Activated CD8-positive, alpha-beta T cell treated with anti-CD3 and anti-CD28 coated beads for 36 hours (primary cell): ENCODE data around the gene ACOT9. TPM values are rescaled to one million over a fixed set of nuclear protein-coding genes. Genes with fewer than 3 reads are reported as not detected.
A peak's percentile ranks its signal among the peaks of the same experiment; 100 is the strongest.

ENCODE experiments used
- ATAC-seq: fragments of 200-7000 bp; cut with Tn5 transposase; one replicate; pipeline ENCODE4 v1.10.0; 2021; ENCODE audit warnings: mild to moderate bottlenecking, moderate library complexity
- CTCF ChIA-PET: fragments of 350-600 bp; sonication (Branson Sonifier 250); formaldehyde crosslinking; loops from one replicate; lab custom pipeline; 2021; ENCODE audit warnings: antibody characterized with exemption; lab: Charles Lee
- POLR2A ChIA-PET: fragments of 350-600 bp; sonication (Branson Sonifier 250); formaldehyde crosslinking; loops from one replicate; lab custom pipeline; 2021; ENCODE audit warnings: antibody characterized with exemption; lab: Charles Lee
- DNase-seq: peaks from one replicate; pipeline ENCODE4 v3.0.0-alpha.2; 2020
- H3K27ac Mint-ChIP-seq: one replicate; pipeline ENCODE4 v1.8.0; 2021; ENCODE audit warnings: mild to moderate bottlenecking, mixed read lengths
- H3K27me3 Mint-ChIP-seq: one replicate; pipeline ENCODE4 v1.8.0; 2021; ENCODE audit warnings: mixed read lengths
- H3K36me3 Mint-ChIP-seq: one replicate; pipeline ENCODE4 v1.8.0; 2021; ENCODE audit warnings: low read depth, mixed read lengths
- H3K4me1 Mint-ChIP-seq: one replicate; pipeline ENCODE4 v1.8.0; 2021; ENCODE audit warnings: low read depth, mixed read lengths
- H3K4me3 Mint-ChIP-seq: one replicate; pipeline ENCODE4 v1.8.0; 2021; ENCODE audit warnings: mild to moderate bottlenecking, moderate library complexity, mixed read lengths
- H3K9me3 Mint-ChIP-seq: one replicate; pipeline ENCODE4 v1.8.0; 2021; ENCODE audit warnings: mixed read lengths
- CTCF ChIP-seq: fragments of 200-600 bp; IDR thresholded peaks from one replicate; pipeline ENCODE4 v1.8.0; 2022; ENCODE audit warnings: antibody characterized with exemption, mild to moderate bottlenecking
- intact Hi-C: fragments of 100-400 bp; cut with micrococcal nuclease; formaldehyde crosslinking; loops from one replicate; pipeline ENCODE4 v1.10.0; 2022
- total RNA-seq, 2 experiments: library from RNA; stranded (reverse); gene quantifications; one replicate each; pipeline ENCODE4 v1.2.3, GENCODE V29; 2021

The ACOT9 gene
- total RNA-seq, 2 experiments from 2014 or later = 28.1 to 28.3 TPM

- H3K27me3 Mint-ChIP-seq = no peaks in the 10 kb centered on the region
- H3K36me3 Mint-ChIP-seq = peaks cover 8% of the 10 kb centered on the region
- H3K4me3 Mint-ChIP-seq = peak overlapping the region; percentile 85
- ChIA-PET CTCF (no interaction called here), POLR2A (interaction anchor here (1.5 kb wide), 1 partner anchor 117 kb away, joined by 5 read pairs; the partner anchor contains the start of gene SAT1)
- intact Hi-C loops = no loop called here
- peak overlapping the region; percentile 96 for H3K27ac Mint-ChIP-seq
- DNase-seq (no peak), ATAC-seq (no peak)
- H3K4me1 Mint-ChIP-seq = peaks cover 37% of the 10 kb centered on the region
- H3K9me3 Mint-ChIP-seq = no peaks in the 10 kb centered on the region
- no peak for TF ChIP-seq CTCF
Observed at GRCh38 chrX:23666282-23666681, 76.8 kb downstream of the ACOT9 start.

- ChIA-PET POLR2A (interaction anchor here (0.9 kb wide), 1 partner anchor 8 kb away, joined by 3 read pairs; no protein-coding TSS in a partner anchor), CTCF (no interaction called here)
- intact Hi-C loops = no loop called here
- no peak overlapping the region for H3K4me3 Mint-ChIP-seq
- no peaks in the 10 kb centered on the region for H3K27me3 Mint-ChIP-seq
- no peak for ATAC-seq
- peaks cover 41% of the 10 kb centered on the region for H3K4me1 Mint-ChIP-seq
- TF ChIP-seq CTCF = no peak
- no peaks in the 10 kb centered on the region for H3K9me3 Mint-ChIP-seq
- no peak overlapping the region for H3K27ac Mint-ChIP-seq
- H3K36me3 Mint-ChIP-seq = peaks cover 6% of the 10 kb centered on the region
- DNase-seq = no peak
Observed at GRCh38 chrX:23664496-23664895, 78.6 kb downstream of the ACOT9 start.

DNA sequence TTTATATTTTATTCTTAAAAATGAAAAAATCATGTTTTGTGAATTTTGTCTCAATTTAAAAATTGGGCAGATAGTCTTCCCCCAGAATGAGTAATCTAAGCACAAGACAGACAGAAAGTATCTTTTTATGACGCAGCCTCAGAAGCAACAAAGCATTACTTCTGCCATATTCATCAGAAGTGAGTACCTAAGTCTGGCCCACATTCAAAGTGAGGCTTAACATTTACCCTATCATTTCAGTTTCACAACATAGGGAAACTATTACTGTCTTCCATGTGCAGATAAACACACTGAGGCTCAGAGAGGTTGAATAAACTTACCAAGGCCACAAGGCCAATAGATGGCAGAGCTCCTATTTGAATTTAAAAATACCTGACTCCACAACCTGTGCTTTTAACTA is 80.2 kb downstream of the ACOT9 start:
- Mint-ChIP-seq H3K36me3 (no peaks in the 10 kb centered on the region), H3K9me3 (no peaks in the 10 kb centered on the region), H3K4me1 (peaks cover 36% of the 10 kb centered on the region), H3K27ac (peak overlapping the region; percentile 90), H3K27me3 (no peaks in the 10 kb centered on the region), H3K4me3 (no peak overlapping the region)
- TF ChIP-seq CTCF = no peak
- peak; percentile 70 for ATAC-seq
- ChIA-PET CTCF (interaction anchor here (1.0 kb wide), 1 partner anchor 31 kb away, joined by 3 read pairs; no protein-coding TSS in a partner anchor), POLR2A (interaction anchor here (0.7 kb wide), 1 partner anchor 120 kb away, joined by 3 read pairs; the partner anchor contains the start of gene SAT1)
- intact Hi-C loops = no loop called here
- peak; percentile 17 for DNase-seq

DNA sequence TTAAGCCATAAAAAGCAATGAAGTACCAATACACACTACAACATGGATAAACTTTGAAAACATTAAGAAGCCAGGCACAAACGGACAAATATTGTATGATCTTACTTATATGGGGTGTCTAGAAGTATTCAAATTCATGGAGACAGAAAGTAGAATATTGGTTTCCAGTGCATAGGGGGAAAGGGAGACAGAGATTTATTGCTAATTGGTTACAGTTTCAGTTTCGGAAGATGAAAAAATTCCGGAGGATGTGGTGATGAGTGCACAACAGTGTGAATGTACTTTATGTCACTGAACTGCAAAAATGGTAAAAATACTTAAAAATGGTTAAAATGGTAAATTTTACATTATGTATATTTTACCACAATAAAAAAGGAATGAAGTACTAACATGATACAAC is 80.9 kb downstream of the ACOT9 start:
- H3K27ac Mint-ChIP-seq = peak overlapping the region; percentile 90
- H3K4me1 Mint-ChIP-seq = peaks cover 36% of the 10 kb centered on the region
- intact Hi-C loops = no loop called here
- ATAC-seq (peak; percentile 45), DNase-seq (no peak)
- CTCF ChIA-PET = no interaction called here
- no peak for TF ChIP-seq CTCF
- POLR2A ChIA-PET = no interaction called here
- H3K36me3 Mint-ChIP-seq = no peaks in the 10 kb centered on the region
- H3K9me3 Mint-ChIP-seq = no peaks in the 10 kb centered on the region
- no peaks in the 10 kb centered on the region for H3K27me3 Mint-ChIP-seq
- peak overlapping the region; percentile 8 for H3K4me3 Mint-ChIP-seq

DNA sequence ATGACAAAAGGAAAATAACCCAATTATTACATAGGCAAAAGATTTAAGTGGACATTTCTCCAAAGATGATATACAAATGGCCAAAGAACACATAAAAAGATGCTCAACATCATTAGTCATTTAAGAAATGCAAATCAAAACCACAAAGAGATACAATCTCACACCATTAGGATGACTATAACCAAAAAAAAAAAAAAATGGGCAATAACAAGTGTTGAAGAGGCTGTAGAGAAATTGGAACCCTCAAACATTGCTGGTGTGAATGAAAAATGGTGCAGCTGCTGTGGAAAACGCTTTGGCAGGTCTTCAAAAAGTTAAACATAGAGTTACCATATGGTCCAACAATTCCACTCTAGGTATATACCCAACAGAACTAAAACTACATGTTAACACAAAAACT is 81.4 kb downstream of the ACOT9 start:
- CTCF ChIA-PET = no interaction called here
- DNase-seq = no peak
- H3K36me3 Mint-ChIP-seq = no peaks in the 10 kb centered on the region
- no peak for ATAC-seq
- H3K27ac Mint-ChIP-seq = no peak overlapping the region
- H3K27me3 Mint-ChIP-seq = no peaks in the 10 kb centered on the region
- TF ChIP-seq CTCF = no peak
- no peak overlapping the region for H3K4me3 Mint-ChIP-seq
- POLR2A ChIA-PET = interaction anchor here (0.6 kb wide), 1 partner anchor 98 kb away, joined by 3 read pairs; no protein-coding TSS in a partner anchor
- intact Hi-C loops = no loop called here
- H3K9me3 Mint-ChIP-seq = no peaks in the 10 kb centered on the region
- H3K4me1 Mint-ChIP-seq = peaks cover 35% of the 10 kb centered on the region
